DOHH2 (cell line): ENCODE measurements around the gene PCGF3.

ENCODE experiments used
- H3F3A ChIP-seq: fragments of 200-600 bp; sonication (generic), shearing (Covaris generic); 2 replicates; pipeline ENCODE4 v1.6.0; 2016; ENCODE audit warnings: antibody characterized with exemption, mild to moderate bottlenecking; ENCODE audit not compliant: control insufficient read depth, insufficient read depth
- H3K27ac ChIP-seq: fragments of 200-600 bp; sonication (generic); 2 replicates; pipeline ENCODE4 v1.5.1; 2014; ENCODE audit warnings: low read depth, mild to moderate bottlenecking, low read length, moderate library complexity
- H3K27me3 ChIP-seq: fragments of 200-600 bp; sonication (generic); 2 replicates; pipeline ENCODE4 v1.6.1; 2014; ENCODE audit warnings: mild to moderate bottlenecking, low read length, mixed read lengths; ENCODE audit not compliant: control insufficient read depth
- H3K36me3 ChIP-seq: fragments of 200-600 bp; sonication (generic); 2 replicates; pipeline ENCODE4 v1.6.1; 2014; ENCODE audit warnings: mild to moderate bottlenecking, low read length, moderate library complexity, mixed read lengths; ENCODE audit not compliant: control insufficient read depth
- H3K4me1 ChIP-seq: fragments of 200-600 bp; sonication (generic); 2 replicates; pipeline ENCODE4 v1.6.1; 2014; ENCODE audit warnings: mild to moderate bottlenecking, low read length, mixed read lengths; ENCODE audit not compliant: control insufficient read depth
- H3K4me2 ChIP-seq: fragments of 200-600 bp; sonication (generic); 2 replicates; pipeline ENCODE4 v1.6.0; 2014; ENCODE audit warnings: mild to moderate bottlenecking, low read length, moderate library complexity
- H3K4me3 ChIP-seq: fragments of 200-600 bp; sonication (generic); 2 replicates; pipeline ENCODE4 v1.5.1; 2014; ENCODE audit warnings: mild to moderate bottlenecking, low read length, mixed read lengths
- H3K79me2 ChIP-seq: fragments of 200-600 bp; sonication (generic); 2 replicates; pipeline ENCODE4 v1.6.1; 2014; ENCODE audit warnings: mild to moderate bottlenecking, low read length, mixed read lengths; ENCODE audit not compliant: control insufficient read depth
- H3K9me2 ChIP-seq: fragments of 200-600 bp; sonication (generic); replicated peaks from 2 replicates; pipeline ENCODE4 v1.6.1; 2014; ENCODE audit warnings: mild to moderate bottlenecking, low read length, mixed read lengths; ENCODE audit not compliant: control insufficient read depth
- H3K9me3 ChIP-seq: fragments of 200-600 bp; sonication (generic); 2 replicates; pipeline ENCODE4 v1.6.1; 2014; ENCODE audit warnings: antibody characterized with exemption, low read length, mixed read lengths; ENCODE audit not compliant: control insufficient read depth, insufficient read depth
- H4K20me1 ChIP-seq: fragments of 200-600 bp; sonication (generic); 2 replicates; pipeline ENCODE4 v1.6.0; 2014; ENCODE audit warnings: low read depth, mild to moderate bottlenecking, antibody characterized with exemption, low read length, moderate library complexity; ENCODE audit not compliant: control insufficient read depth, insufficient read depth
- EZH2phosphoT487 ChIP-seq: fragments of 200-600 bp; sonication (generic); IDR thresholded peaks from 2 replicates; pipeline ENCODE4 v1.6.1; 2017; ENCODE audit warnings: borderline replicate concordance, mild to moderate bottlenecking, antibody characterized with exemption, low read length, moderate library complexity, mixed read lengths
- TF ChIP-seq, protein P1 (sequence below): fragments of 200-600 bp; sonication (generic); IDR thresholded peaks from one replicate; pipeline ENCODE4 v1.5.1; 2014; ENCODE audit warnings: antibody characterized with exemption, mild to moderate bottlenecking, low read depth, low read length; ENCODE audit not compliant: poor library complexity, severe bottlenecking

The PCGF3 gene

GRCh38 chr4:676871-677235 is 28.8 kb upstream of the PCGF3 start:
- H3K4me3 ChIP-seq: peak overlapping the region; percentile 89
- peaks cover 26% of the 10 kb centered on the region for H3K79me2 ChIP-seq
- H3K36me3 ChIP-seq: peaks cover 30% of the 10 kb centered on the region
- TF ChIP-seq EZH2phosphoT487: no peak
- TF ChIP-seq, protein P1, sequence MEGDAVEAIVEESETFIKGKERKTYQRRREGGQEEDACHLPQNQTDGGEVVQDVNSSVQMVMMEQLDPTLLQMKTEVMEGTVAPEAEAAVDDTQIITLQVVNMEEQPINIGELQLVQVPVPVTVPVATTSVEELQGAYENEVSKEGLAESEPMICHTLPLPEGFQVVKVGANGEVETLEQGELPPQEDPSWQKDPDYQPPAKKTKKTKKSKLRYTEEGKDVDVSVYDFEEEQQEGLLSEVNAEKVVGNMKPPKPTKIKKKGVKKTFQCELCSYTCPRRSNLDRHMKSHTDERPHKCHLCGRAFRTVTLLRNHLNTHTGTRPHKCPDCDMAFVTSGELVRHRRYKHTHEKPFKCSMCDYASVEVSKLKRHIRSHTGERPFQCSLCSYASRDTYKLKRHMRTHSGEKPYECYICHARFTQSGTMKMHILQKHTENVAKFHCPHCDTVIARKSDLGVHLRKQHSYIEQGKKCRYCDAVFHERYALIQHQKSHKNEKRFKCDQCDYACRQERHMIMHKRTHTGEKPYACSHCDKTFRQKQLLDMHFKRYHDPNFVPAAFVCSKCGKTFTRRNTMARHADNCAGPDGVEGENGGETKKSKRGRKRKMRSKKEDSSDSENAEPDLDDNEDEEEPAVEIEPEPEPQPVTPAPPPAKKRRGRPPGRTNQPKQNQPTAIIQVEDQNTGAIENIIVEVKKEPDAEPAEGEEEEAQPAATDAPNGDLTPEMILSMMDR: no peak
- peaks cover 10% of the 10 kb centered on the region for H3F3A ChIP-seq
- peaks cover 63% of the 10 kb centered on the region for H3K4me1 ChIP-seq
- no peaks in the 10 kb centered on the region for H3K9me3 ChIP-seq
- H3K9me2 ChIP-seq: no peaks in the 10 kb centered on the region
- peak overlapping the region; percentile 95 for H3K4me2 ChIP-seq
- no peaks in the 10 kb centered on the region for H3K27me3 ChIP-seq
- H4K20me1 ChIP-seq: no peaks in the 10 kb centered on the region
- peak overlapping the region; percentile 92 for H3K27ac ChIP-seq

DNA sequence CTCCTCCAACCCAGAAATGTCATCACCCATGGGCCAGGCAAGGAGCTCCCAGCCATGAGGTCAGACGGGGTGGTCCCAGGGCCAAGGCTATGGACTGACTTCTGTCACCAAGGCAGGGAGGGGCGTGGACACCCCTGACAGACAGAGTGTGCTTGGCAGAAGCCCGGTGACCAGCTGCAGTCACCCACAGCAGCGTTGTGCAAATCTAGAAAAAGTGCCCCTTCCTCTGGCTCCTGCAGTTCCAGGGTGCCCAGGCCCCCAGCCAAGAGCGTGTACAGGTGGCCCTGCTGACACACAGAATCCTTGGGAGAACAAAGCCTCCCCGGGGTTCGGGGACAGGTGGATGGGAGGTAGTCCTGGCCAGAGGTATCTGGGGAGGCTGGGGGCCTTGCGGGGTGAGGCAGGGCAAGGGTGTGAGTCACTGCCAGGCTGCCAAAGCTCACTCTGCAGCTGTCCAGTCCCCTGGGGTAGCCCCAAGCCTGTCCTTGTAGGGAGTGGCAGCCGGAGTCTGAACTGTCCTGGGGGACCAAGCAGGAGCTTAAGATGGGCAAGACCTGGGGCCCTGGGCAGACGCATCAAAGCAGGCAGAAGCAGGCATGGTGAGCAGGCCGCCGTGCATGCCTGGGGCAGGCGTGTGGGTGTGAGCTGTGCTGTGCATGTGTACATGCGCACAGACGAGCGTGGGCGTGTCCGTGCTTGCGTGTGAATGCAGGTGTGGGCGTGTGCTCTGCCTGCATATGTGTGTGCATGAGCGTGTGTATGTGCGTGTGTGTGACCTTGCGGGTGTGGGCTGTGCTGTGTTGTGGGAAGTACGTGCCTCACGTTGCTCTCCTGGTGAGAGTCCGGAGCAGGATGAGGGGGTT is 28.0 kb upstream of the PCGF3 start:
- Histone ChIP-seq H3K9me2 (no peaks in the 10 kb centered on the region), H3K27me3 (no peaks in the 10 kb centered on the region), H3K79me2 (peaks cover 24% of the 10 kb centered on the region), H3K4me1 (peaks cover 63% of the 10 kb centered on the region), H3K9me3 (no peaks in the 10 kb centered on the region), H4K20me1 (no peaks in the 10 kb centered on the region), H3K36me3 (peaks cover 22% of the 10 kb centered on the region), H3K27ac (peak overlapping the region; percentile 92), H3K4me2 (peak overlapping the region; percentile 95), H3K4me3 (peak overlapping the region; percentile 89), H3F3A (peaks cover 10% of the 10 kb centered on the region)
- TF ChIP-seq, protein P1: no peak
- no peak for TF ChIP-seq EZH2phosphoT487

DNA sequence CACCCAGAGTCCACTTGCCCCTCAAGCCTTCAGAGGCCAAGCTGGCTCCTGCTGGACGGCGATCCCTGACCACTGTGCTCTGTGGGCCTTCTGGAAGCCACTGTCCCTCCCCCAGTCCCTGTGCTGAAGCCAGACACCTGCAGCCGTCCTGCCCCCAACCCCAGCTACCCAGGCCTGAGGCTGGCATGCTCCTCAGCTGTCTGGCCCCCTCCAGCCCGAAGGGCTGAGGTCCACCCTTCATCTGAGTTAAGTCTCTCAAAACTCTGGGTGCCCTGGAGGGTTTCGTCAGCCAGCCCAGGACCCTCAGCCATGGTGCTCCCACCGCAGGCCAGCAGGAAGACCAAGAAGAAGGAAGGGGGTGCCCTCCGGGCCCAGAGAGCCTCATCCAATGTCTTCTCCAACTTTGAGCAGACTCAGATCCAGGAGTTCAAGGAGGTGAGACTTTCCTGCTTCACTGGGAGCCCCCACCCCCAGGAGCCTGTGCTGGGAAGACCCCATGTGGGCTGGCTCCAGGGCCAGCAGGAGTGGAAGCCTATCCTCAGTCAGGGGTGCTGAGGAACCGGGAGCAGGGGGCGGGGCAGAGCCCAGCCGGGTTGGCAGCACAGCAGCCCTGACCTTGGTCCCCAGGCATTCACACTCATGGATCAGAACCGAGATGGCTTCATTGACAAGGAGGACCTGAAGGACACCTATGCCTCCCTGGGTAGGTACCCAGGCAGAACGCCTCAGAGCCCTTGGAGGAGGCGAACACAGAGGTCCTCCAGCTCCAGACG is 27.1 kb upstream of the PCGF3 start:
- no peak overlapping the region for H3K4me3 ChIP-seq
- H4K20me1 ChIP-seq: no peaks in the 10 kb centered on the region
- H3K79me2 ChIP-seq: peaks cover 15% of the 10 kb centered on the region
- H3K27me3 ChIP-seq: no peaks in the 10 kb centered on the region
- peak overlapping the region; percentile 95; the same call in 1 of the 2 replicates for H3K4me2 ChIP-seq
- TF ChIP-seq EZH2phosphoT487: no peak
- TF ChIP-seq, protein P1: no peak
- H3K27ac ChIP-seq: no peak overlapping the region
- H3F3A ChIP-seq: peaks cover 10% of the 10 kb centered on the region
- peaks cover 59% of the 10 kb centered on the region for H3K4me1 ChIP-seq
- no peaks in the 10 kb centered on the region for H3K9me2 ChIP-seq
- H3K9me3 ChIP-seq: no peaks in the 10 kb centered on the region
- peaks cover 13% of the 10 kb centered on the region for H3K36me3 ChIP-seq
